ENCODE results near the gene KRT6A.

DNA sequence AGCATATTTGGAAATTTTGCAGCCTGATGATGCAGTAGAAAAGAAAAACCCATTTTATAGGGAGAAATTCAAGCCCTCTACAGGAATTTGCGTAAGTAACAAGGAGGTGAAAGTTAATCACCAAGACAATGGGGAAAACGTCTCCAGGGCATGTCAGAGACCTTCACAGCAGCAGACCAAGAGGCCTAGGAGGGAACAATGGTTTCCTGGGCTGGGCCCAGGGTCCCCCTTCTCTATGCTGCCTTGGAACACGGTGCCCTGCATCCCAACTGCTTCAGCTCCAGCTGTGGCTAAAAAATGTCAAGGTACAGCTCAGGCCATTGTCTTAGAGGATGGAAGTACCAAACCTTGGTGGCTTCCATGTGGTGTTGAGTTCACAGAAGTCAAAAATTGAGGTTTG lies 13.0 kb downstream of the KRT6A start:
- TF ChIP-seq, protein P1, sequence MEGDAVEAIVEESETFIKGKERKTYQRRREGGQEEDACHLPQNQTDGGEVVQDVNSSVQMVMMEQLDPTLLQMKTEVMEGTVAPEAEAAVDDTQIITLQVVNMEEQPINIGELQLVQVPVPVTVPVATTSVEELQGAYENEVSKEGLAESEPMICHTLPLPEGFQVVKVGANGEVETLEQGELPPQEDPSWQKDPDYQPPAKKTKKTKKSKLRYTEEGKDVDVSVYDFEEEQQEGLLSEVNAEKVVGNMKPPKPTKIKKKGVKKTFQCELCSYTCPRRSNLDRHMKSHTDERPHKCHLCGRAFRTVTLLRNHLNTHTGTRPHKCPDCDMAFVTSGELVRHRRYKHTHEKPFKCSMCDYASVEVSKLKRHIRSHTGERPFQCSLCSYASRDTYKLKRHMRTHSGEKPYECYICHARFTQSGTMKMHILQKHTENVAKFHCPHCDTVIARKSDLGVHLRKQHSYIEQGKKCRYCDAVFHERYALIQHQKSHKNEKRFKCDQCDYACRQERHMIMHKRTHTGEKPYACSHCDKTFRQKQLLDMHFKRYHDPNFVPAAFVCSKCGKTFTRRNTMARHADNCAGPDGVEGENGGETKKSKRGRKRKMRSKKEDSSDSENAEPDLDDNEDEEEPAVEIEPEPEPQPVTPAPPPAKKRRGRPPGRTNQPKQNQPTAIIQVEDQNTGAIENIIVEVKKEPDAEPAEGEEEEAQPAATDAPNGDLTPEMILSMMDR (IDR thresholded peaks at IDR 0.05 in 8 of 11, conservative IDR thresholded peaks at IDR 0.05 in 3 of 11): no peak
- no peak for TF ChIP-seq POLR2A (IDR thresholded peaks at IDR 0.05)
